ENCODE results near the gene WDFY2.

DNA sequence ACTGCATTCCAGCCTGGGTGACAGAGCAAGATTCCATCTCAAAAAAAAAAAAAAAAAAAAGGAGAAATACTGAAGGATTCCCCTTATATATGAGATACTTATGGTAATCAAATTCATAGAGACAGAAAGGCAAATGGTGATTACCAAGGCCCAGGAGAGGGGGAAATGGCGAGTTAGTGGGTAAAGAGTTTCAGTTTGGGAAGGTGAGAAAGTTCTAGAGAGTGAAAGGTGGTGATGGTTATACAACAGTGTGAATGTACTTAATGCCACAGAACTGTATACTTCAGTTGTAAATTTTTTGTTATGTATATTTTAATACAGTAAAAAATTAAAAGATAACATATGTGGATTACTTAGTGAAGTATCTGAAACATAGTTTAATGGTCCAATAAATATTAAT is 129.5 kb downstream of the WDFY2 start:
- TF ChIP-seq, protein P1, sequence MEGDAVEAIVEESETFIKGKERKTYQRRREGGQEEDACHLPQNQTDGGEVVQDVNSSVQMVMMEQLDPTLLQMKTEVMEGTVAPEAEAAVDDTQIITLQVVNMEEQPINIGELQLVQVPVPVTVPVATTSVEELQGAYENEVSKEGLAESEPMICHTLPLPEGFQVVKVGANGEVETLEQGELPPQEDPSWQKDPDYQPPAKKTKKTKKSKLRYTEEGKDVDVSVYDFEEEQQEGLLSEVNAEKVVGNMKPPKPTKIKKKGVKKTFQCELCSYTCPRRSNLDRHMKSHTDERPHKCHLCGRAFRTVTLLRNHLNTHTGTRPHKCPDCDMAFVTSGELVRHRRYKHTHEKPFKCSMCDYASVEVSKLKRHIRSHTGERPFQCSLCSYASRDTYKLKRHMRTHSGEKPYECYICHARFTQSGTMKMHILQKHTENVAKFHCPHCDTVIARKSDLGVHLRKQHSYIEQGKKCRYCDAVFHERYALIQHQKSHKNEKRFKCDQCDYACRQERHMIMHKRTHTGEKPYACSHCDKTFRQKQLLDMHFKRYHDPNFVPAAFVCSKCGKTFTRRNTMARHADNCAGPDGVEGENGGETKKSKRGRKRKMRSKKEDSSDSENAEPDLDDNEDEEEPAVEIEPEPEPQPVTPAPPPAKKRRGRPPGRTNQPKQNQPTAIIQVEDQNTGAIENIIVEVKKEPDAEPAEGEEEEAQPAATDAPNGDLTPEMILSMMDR (IDR thresholded peaks at IDR 0.05), result no peak
- TF ChIP-seq POLR2A (IDR thresholded peaks at IDR 0.05) (no peak), EP300 (IDR thresholded peaks at IDR 0.05) (no peak)

All from tibial nerve (tissue), 4 donors.